GM18498 (cell line): ENCODE data around the gene HK2.
"Not testable (repeated sequence)": the region's sequence is repeated elsewhere in the genome, so short reads cannot be mapped to it uniquely, and the experiment has no call there.

ENCODE experiments used
- ATAC-seq: cut with Tn5 transposase; IDR thresholded peaks from one replicate; pipeline ENCODE4 v1.9.1; 2021; ENCODE audit warnings: mild to moderate bottlenecking, moderate library complexity; ENCODE audit not compliant: unreplicated experiment

Gene HK2

GRCh38 chr2:74876081-74876886 lies 42.4 kb downstream of the HK2 start:
- ATAC-seq, result peak; percentile 67

GRCh38 chr2:74877376-74877775 lies 43.4 kb downstream of the HK2 start:
- ATAC-seq, result no peak

- ATAC-seq, result no peak
These were observed 44.0 kb downstream of the HK2 start for GRCh38 chr2:74877781-74878433.

GRCh38 chr2:74878551-74878950 lies 44.6 kb downstream of the HK2 start:
- no peak for ATAC-seq

- no peak for ATAC-seq
These were observed 46.3 kb downstream of the HK2 start for GRCh38 chr2:74880054-74880728.

GRCh38 chr2:74881176-74881575 lies 47.2 kb downstream of the HK2 start:
- no peak for ATAC-seq

- ATAC-seq, result no peak
These were observed 47.8 kb downstream of the HK2 start for GRCh38 chr2:74881626-74882298.

GRCh38 chr2:74882299-74882687 lies 48.4 kb downstream of the HK2 start:
- ATAC-seq, result no peak

GRCh38 chr2:74883011-74883410 lies 49.1 kb downstream of the HK2 start:
- ATAC-seq, result no peak

- ATAC-seq, result no peak
These were observed 50.3 kb downstream of the HK2 start for GRCh38 chr2:74884118-74884762.

GRCh38 chr2:74884866-74885265 lies 50.9 kb downstream of the HK2 start:
- no peak for ATAC-seq

GRCh38 chr2:74886251-74886650 lies 52.3 kb downstream of the HK2 start:
- no peak for ATAC-seq

GRCh38 chr2:74886811-74887210 lies 52.9 kb downstream of the HK2 start:
- ATAC-seq, result no peak

GRCh38 chr2:74887445-74887951 lies 53.6 kb downstream of the HK2 start:
- ATAC-seq, result no peak

GRCh38 chr2:74887960-74888700 lies 54.2 kb downstream of the HK2 start:
- no peak for ATAC-seq

- no peak for ATAC-seq
These were observed 55.2 kb downstream of the HK2 start for GRCh38 chr2:74889159-74889558.

GRCh38 chr2:74890711-74891110 lies 56.8 kb downstream of the HK2 start:
- no peak for ATAC-seq

- no peak for ATAC-seq
These were observed 57.3 kb downstream of the HK2 start for GRCh38 chr2:74891136-74891764.

GRCh38 chr2:74891816-74892215 lies 57.9 kb downstream of the HK2 start:
- ATAC-seq, result not testable (repeated sequence)
